NK-92 (cell line): Measurements from ENCODE around the gene FRAS1.
"Not testable (repeated sequence)": the region's sequence is repeated elsewhere in the genome, so short reads cannot be mapped to it uniquely, and the experiment has no call there.

Experiments used
- DNase-seq: peaks from one replicate; lab custom pipeline; 2025; ENCODE audit not compliant: unreplicated experiment; lab: John Stamatoyannopoulos, UW

Gene FRAS1

DNA sequence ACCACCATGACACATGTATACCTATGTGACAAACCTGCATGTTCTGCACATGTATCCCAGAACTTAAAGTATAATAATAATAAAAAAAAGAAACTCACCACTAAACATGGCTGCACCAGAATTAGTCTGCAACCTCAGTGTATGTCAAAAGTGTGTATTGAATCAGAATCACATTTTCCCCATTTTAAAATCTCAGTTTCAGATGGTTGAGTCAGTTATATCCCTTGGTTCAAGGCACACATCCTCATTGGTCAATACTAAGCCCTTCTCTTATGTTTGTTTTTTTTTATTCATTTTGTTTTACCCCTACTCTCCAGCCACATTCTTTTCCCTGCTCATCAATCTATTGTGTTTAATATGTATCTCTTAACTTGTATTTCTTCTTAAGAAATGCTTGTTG lies 436.6 kb downstream of the FRAS1 start:
- no peak for DNase-seq

DNA sequence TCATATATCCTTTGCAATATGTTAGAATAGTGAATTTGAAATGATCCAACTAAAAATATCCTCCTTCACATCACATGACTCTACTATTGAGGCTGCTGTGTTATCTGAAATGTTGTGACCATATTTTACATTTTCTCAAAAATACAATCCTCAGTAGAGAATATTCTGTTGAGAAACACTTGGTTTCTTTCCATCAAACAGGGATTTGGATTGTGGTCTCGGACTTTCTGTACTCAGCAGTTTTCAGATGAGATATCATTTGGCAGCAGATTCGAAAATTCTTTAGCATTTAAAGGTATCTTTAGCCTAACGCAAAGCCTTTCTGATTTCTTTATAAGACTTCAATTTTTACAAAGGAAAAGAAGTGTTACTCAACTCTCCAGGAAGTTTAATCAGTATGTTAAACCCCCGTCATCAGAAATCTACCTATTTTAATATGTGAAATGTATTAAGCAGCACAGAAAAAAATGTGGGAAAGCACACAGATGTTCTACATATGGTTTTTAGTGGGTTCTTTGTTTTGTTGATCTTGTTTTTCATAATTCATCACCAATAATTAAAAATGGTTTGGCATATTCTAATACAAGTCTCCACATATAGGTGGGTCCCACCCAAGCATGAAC lies 439.0 kb downstream of the FRAS1 start:
- no peak for DNase-seq

DNA sequence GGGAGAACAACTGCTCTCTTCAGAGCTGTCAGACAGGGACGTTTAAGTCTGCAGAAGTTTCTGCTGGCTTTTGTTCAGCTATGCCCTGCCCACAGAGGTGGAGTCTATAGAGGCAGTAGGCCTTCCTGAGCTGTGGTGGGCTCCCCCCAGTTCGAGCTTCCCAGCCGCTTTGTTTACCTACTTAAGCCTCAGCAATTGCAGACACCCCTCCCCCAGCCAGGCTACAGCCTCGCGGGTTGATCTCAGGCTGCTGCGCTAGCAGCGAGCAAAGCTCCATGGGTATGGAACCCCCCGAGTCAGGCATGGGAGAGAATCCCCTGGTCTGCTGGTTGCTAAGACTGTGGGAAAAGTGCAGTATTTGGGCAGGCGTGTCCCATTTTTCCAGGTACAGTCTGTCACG lies 449.1 kb downstream of the FRAS1 start:
- DNase-seq, result not testable (repeated sequence)

DNA sequence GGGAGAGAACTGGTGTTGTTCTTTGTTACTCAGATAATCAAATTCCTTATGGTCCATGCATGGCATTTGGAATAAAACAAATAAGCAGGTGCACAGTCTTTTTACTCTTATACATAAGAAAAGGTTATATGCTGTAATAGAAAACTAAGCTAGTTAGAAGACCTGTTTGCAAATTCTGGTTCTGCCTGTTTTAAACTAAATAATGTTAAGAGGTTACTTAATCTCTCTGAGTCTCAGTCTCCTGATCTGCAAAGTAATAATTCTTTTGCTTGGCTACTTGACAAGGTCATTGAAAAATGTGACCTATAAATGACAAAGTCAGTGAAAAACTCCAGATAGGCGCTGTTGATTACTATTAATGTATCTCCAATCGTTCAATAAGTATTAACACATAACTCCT lies 451.9 kb downstream of the FRAS1 start:
- DNase-seq, result no peak

DNA sequence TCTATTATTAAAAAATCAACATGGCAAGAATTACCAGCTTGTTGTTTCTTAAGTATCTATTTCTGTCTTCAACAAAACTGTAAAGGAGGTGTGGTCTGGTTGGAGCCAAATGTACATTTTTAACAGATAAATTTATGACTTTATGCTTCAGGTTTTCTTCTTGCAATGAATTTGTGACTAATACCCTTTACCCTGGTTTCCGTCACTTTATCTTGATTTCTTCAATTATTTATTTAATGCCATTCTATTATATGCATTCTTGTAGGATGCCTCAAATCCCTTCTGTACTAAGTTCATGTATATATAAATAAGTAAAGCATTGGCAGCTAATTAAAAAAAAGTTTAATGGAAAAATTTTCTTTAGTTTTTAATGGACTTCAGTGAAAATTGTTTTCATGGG lies 453.0 kb downstream of the FRAS1 start:
- DNase-seq, result no peak

DNA sequence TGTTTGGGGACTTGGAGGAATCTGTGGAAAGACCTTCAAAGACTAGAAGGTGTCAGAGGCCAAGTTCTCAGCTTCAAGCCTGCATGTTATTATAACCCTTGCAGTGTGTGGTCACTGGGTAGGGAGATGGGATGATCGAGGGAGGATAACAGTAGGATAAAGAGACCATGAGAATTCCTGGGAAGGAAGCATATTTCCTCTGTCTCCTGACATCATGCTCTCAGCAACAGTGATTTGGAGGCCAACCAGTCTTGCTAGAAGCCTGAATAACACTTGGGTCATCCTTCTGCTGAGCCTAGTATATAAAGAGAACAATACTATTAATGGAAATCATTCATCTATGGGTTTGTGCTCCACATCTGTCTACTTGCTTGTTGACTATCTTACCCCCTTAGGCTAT lies 453.6 kb downstream of the FRAS1 start:
- DNase-seq, result no peak

DNA sequence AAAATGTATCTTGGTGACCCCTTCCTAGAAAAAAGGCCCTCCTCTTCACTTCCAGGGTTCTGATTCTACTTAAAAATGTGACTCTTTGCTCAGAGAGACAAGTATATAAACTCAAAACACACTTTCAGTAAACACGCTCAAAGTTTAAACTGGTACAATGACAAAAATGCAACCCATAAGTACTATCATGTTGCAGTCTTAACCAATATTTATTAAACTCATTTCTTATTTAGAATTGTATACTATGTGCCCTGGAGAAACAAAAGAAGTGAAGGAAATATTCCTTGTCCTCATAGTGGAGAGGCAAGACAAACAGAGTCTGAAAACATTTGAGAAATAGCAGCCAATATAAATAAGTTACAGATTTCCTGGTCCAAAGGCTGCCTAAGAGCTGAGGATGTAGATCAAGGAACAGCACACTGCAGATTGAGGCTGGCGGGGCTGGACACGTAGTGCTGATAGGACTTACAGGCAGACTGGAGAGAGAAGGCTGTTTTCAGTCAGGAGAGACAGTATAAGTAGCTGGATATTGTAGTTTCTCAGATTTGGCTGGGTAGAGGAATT lies 455.3 kb downstream of the FRAS1 start:
- DNase-seq, result no peak

DNA sequence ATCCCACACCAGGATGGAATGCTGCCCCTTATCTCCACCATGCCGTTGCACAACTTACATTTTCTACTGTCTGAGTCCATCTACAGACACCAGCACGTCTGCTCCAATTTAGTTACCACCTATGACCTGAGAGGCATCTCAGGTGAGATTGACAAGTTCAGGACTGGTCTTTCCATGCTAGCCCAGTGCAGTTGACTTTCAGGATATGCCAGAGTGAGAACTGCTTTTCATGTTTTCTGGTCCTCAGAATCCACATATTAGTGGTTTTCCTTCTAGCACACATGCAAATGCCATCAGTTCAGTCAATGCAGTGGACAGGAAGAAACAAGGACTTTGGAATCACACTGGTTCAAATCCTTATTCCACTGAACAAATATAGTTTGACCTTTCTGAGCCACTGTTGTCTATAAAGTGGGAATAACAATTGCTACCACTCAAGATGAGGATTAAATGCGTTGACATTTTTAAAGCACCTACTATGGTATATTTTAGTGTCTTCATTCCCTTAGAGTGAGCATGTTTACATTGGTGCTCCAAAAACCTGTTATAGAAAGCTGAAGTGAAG lies 456.4 kb downstream of the FRAS1 start:
- no peak for DNase-seq

DNA sequence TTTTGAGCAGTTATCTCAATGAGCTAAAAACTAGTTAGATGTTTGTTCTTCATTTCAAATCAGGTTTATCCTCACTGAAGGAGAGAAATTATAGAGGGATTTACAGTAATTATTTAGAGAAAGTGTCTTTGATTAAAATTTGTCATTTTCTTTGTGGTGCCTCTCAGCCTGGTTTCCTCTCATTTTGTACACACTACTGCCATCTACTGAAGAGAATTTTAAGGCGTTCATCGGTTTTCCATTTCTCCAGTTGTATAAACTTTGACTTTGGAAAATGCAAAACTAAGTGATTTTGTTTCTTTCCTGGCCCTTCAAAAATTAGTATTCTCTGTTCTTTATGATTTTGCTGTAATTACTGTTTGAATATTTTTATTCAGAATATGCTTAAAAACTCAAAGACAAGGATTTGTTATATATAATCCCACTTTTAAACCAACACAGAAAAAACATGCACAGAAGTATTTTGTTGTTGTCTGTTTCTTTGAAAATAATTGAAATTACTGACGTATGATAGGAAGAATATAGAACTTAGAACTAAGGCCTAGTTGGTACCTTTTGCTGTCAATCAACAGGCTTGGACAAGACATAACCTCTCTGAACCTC lies 460.0 kb downstream of the FRAS1 start:
- no peak for DNase-seq

DNA sequence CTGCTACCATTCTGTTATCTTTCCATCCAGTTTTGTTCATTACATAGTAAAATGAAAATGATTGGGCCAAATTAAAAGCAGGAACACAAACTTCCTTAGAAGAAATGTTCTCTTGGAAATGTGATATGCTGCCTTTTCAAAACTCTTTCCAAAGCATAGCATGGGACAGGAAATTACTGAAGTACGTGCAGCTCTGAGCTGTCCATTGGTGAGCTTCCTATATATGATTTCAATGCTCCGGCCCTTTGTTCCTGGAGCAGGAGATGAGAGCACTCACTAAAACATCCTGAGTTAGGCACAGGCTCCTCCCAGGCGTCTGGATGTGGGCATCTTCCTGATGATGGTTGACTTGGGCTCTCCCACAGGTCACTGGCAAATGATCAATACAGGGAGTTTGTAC lies 461.4 kb downstream of the FRAS1 start:
- DNase-seq, result no peak

DNA sequence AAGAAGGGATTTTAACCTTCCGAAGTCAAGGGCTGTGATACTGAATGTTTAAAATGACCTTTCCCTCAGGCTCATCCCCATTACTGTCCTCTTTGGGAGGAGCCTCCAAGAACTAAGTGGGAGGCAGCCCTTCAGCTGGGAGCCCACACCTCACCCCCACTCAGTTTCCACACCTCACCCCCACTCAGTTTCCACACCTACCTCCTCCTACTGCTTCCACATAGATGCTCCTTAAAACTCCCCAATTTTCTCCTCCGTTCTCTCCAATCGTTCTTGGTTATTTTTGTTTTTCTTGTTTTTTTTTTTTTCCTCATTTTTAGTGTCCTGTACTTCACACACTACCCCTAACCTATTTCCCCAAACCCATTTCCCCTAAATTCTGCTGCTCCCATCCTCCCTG lies 462.8 kb downstream of the FRAS1 start:
- DNase-seq, result no peak

DNA sequence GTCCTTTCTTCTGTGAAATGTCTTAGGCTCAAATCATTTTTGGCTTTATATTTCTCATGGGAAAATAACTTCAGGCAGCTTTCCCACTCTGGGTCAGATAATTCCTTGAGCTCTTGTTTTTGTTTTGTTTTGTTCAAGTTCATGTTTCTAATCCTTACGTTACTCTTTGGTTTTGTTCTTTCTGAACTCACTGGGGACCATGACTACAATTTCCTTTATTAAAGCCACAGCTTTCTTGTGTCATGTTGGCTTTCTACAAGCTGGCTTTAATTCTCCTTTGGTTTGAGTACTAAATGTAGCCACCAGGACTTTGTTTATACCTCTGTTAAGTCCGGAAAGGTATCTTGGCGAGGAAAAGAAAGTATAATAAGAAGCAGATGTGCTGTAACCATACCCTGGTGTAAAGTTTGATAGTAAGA lies 463.7 kb downstream of the FRAS1 start:
- no peak for DNase-seq

DNA sequence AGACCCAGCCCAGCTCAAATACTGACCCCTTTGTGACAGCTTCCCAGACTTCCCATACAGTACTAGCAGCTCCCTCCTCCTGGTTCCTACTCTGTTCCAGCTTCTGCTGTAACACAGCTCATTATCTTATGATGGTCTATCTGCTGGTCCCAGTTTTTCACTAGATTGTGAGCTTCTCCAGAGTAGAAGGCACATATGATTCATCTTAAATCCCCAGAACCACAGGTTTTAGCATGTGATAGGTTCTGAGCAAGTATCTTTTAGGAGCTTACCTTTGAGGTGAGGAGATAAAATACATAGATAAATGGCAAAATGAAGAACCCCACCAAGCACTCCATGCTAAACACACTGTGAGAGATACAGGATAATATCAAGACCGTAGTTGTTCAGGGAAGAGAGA lies 466.9 kb downstream of the FRAS1 start:
- no peak for DNase-seq

DNA sequence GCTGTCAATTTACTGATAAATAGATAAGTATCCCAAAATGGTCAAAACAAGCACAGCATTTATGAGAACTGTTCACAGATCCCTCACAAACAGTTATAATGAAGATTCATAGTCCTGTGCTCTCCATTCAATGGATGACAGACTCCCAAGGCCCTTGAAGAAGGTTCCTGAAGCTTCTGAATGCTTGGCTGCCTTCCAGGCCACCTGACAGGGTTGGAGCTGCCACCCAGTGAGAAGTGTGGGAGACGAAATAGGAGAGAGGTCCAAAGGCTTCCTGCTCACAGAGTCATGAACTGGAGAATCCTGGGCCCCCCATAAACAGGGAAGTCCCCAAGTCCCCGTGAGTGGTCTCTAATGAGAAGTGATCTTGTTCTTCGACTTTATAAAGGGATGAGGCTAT lies 468.4 kb downstream of the FRAS1 start:
- no peak for DNase-seq

DNA sequence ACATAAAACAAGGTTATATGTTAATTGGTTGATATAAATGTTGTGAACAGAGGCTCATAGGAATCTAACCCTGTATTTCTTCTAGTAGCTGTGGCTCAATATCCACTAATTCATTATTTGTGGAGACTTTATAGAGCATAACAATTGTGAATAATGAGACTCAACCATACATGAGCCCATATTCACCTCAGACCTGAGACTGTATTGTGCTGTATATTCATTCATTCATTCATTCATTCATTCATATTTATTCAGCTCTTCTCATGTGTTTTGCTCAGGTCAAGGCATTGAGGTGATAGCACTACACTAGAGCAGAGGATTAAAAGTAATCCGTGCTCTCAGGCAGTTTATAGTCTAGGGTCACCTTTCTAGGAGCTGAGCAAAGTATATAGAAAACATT lies 470.0 kb downstream of the FRAS1 start:
- DNase-seq, result no peak

DNA sequence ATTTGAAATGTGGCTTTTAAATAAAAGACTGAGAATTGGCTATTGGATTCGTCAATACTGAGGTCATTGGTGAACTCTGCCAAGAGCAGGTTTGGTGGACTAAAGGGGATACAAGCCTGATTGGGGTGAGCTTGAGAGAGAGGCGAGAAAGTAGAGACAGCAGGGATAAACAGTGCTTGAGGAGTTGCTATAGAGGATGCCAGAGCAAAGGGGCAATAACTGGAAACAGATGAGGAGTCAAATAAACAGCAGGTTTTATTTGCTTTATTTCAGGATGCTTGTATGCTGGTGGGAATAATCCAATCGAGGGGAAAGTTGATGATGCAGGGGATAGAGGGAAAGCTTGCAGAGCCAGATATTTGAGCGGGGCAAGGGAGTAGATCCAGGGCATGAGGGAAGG lies 470.4 kb downstream of the FRAS1 start:
- no peak for DNase-seq

DNA sequence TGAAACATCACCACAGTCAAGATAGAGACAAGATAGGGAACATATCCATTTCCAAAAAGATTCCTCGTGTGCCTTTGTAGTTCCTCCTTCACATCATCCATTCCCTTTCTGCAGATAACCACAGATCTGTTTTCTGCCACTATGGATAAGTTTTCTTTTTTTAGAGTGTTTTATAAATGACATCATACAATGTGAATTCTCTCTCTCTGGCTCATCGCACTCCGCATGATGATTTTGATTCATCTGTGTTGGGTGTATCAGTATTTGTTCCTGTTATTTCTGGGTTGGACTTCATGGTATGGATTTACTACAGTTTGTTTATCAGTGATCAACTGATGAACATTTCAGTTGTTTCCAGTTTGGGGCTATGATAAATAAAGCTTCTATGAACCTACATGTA lies 471.2 kb downstream of the FRAS1 start:
- DNase-seq, result no peak

DNA sequence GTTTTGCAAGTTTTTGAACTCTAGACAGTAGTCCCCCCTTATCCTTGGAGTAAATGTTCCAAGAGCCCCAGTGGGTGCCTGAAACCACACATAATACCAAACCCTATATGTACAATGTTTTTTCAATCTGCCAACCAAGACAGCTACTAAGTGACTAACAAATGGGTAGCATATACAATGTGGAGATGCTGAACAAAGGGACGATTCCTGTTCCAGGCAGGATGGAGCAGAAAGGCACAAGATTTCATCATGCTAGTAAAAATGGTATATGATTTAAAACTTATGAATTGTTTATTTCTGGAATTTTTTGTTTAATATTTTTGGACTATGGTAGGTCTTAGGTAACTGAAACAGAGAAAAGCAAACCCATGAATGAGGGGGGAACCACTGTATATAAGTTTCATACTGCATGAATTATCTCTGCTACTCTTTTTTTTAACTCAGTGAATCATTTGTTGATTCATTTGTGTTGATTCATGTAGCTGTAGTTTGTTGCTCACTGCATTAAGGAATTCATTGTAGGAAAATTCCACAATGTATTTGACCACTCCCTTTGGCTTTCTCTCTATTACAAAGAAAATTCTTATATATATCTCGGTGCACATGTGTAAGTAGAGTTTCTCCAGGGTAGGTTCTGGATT lies 472.6 kb downstream of the FRAS1 start:
- DNase-seq, result no peak

DNA sequence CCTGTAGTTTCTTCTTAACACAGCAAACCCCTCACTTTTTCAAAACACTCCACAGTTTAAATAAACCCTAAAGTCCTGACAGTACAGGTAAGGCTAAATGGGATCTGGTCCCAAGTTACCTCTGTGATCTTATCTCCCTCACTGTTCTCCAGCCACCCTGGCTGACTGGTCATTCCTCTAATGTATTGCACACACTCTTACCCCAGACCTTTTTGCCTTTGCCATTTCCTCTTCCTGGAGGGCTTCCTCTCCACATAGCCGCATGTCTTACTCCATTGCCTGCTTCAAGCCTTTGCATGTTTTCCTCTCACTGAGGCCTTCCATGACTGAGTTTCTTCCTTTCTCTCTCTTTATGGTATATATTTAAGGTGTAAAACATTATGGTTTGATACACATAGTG lies 474.9 kb downstream of the FRAS1 start:
- DNase-seq, result no peak

DNA sequence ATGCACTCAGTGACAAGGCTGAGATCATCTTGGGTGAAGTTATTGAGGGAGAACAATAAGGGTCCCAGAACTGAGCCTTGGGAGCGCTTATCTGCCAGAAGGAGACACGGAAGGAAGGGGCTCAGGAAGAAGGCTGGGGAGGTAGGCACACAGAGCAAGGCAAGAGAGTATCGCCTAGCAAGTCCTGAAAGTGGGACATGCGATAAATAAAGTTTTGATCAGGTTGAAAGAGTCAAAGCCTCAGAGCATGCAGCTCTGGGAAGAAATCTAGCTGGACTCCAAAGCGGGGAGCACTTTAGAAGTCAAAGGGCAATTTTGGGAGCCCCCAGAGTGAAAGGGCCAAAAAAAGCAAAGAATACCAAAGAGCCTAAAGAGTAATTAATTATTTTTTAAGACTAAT lies 476.7 kb downstream of the FRAS1 start:
- DNase-seq, result no peak

DNA sequence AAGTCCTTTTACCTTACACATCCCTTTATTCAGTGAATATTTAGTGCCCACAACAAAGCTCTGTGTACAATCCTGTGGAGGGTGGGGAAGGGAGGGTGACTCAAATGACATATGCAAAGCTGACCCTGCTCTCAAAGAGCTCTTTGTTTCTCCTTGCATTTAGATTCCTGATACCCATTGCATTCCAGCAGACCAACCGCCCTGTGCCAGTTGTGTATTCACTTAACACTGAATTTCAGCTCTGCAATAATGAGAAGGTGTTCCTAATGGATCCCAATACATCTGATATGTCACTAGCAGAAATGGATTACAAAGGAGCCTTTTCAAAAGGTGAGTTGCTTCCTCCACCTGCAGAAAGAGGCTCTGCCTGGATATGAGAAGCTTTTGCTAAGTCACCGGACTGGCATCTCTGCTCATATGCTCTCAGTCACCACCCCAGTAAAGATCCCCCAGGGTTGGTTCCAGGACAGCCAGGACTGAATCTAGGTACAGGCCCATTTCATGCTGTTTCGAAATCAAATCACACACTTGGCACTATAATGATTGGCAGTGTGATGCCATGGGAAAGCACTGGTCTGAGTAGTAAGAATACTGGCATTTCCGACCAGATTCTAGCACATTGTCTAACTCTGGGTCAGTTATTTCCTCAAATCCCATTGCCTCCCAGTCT lies 477.3 kb downstream of the FRAS1 start:
- no peak for DNase-seq

DNA sequence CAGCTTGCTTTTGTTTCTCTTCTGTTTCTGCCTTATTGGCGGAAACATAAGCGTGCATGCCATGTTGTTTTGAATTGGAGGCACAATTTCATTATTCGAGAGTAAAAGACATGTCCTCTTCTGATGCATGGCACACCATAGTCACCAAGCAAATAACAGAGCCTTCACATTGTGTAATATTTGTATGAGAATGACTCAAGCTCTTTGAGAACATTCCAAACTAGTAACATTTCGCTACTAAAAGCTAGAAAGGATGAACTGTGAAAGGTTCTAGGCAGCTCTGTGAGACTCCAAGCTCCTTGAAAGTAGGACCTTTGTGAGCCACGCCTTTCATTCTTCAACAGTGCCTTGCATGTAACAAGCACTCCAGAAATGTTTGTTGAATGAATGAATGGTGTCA lies 485.2 kb downstream of the FRAS1 start:
- DNase-seq, result no peak
